ENCODE results near the gene HS2ST1. TPM values are rescaled to one million over a fixed set of nuclear protein-coding genes. Genes with fewer than 3 reads are reported as not detected.
"Not testable (repeated sequence)": the region's sequence is repeated elsewhere in the genome, so short reads cannot be mapped to it uniquely, and the experiment has no call there.

HS2ST1 gene
- total and polyA plus RNA-seq, 2 experiments from 2014 or later = 10.1 to 15.2 TPM

GRCh38 chr1:87061742-87062156 is 147.3 kb downstream of the HS2ST1 start:
- in situ Hi-C loops (cut with MboI) = no loop called here
- H3K27me3 ChIP-seq (replicated peaks; ENCODE audit: insufficient read depth) = no peaks in the 10 kb centered on the region
- no peak overlapping the region for H3K4me3 ChIP-seq
- no peak overlapping the region for H3K9ac ChIP-seq
- no peak for TF ChIP-seq EZH2 (IDR thresholded peaks at IDR 0.05; ENCODE audit: insufficient read depth, poor library complexity, severe bottlenecking)
- TF ChIP-seq EZH2phosphoT487 (IDR thresholded peaks at IDR 0.05; ENCODE audit: insufficient read depth, low read depth) = no peak
- H3K36me3 ChIP-seq (ENCODE audit: low read depth) = no peaks in the 10 kb centered on the region
- H3F3A ChIP-seq (ENCODE audit: insufficient read depth) = peaks cover 14% of the 10 kb centered on the region
- H3K27ac ChIP-seq = no peak overlapping the region
- no peaks in the 10 kb centered on the region; the same call in 1 of the 2 replicates for H3K79me2 ChIP-seq (ENCODE audit: insufficient read depth)
- peaks cover 27% of the 10 kb centered on the region for H3K4me1 ChIP-seq (ENCODE audit: insufficient read depth)
- DNase-seq = peak; percentile 69
- no peaks in the 10 kb centered on the region for H4K20me1 ChIP-seq (ENCODE audit: insufficient read depth)
- H3K4me2 ChIP-seq (ENCODE audit: unreplicated experiment) = peak overlapping the region; percentile 8
- no peaks in the 10 kb centered on the region for H3K9me3 ChIP-seq (ENCODE audit: low read depth)
- no peak overlapping the region for H2AFZ ChIP-seq
- H3K9me2 ChIP-seq (ENCODE audit: insufficient read depth) = no peaks in the 10 kb centered on the region

- Histone ChIP-seq H2AFZ (no peak overlapping the region), H3K27ac (no peak overlapping the region), H3K4me3 (no peak overlapping the region), H3F3A (ENCODE audit: insufficient read depth) (peaks cover 14% of the 10 kb centered on the region), H4K20me1 (ENCODE audit: insufficient read depth) (no peaks in the 10 kb centered on the region), H3K9me3 (ENCODE audit: low read depth) (no peaks in the 10 kb centered on the region), H3K9me2 (ENCODE audit: insufficient read depth) (no peaks in the 10 kb centered on the region), H3K36me3 (ENCODE audit: low read depth) (no peaks in the 10 kb centered on the region), H3K79me2 (ENCODE audit: insufficient read depth) (no peaks in the 10 kb centered on the region; the same call in 1 of the 2 replicates), H3K4me1 (ENCODE audit: insufficient read depth) (peaks cover 26% of the 10 kb centered on the region), H3K4me2 (ENCODE audit: unreplicated experiment) (no peak overlapping the region), H3K9ac (no peak overlapping the region), H3K27me3 (replicated peaks; ENCODE audit: insufficient read depth) (no peaks in the 10 kb centered on the region)
- in situ Hi-C loops (cut with MboI) = no loop called here
- 96 to 97% methylated on average over 2 of the region's 2 CpGs for WGBS, 2 experiments (ENCODE audit: low coverage in 1 of 2, low lambda C conversion rate in 2 of 2, missing lambda C conversion rate in 2 of 2)
- DNase-seq = no peak
- no peak for TF ChIP-seq EZH2 (IDR thresholded peaks at IDR 0.05; ENCODE audit: insufficient read depth, poor library complexity, severe bottlenecking)
- no peak for TF ChIP-seq EZH2phosphoT487 (IDR thresholded peaks at IDR 0.05; ENCODE audit: insufficient read depth, low read depth)
Observed at GRCh38 chr1:87062687-87063086, 148.3 kb downstream of the HS2ST1 start.

GRCh38 chr1:87064309-87064708 is 149.9 kb downstream of the HS2ST1 start:
- no peak for DNase-seq
- Histone ChIP-seq H3K36me3 (ENCODE audit: low read depth) (no peaks in the 10 kb centered on the region), H3K9ac (no peak overlapping the region), H3K9me2 (ENCODE audit: insufficient read depth) (no peaks in the 10 kb centered on the region), H3K4me1 (ENCODE audit: insufficient read depth) (peaks cover 15% of the 10 kb centered on the region; the same call in 1 of the 2 replicates), H3K79me2 (ENCODE audit: insufficient read depth) (no peaks in the 10 kb centered on the region; the same call in 1 of the 2 replicates), H3F3A (ENCODE audit: insufficient read depth) (no peaks in the 10 kb centered on the region), H2AFZ (no peak overlapping the region), H3K9me3 (ENCODE audit: low read depth) (no peaks in the 10 kb centered on the region), H3K27ac (no peak overlapping the region), H3K27me3 (replicated peaks; ENCODE audit: insufficient read depth) (no peaks in the 10 kb centered on the region), H3K4me3 (no peak overlapping the region), H3K4me2 (ENCODE audit: unreplicated experiment) (no peak overlapping the region), H4K20me1 (ENCODE audit: insufficient read depth) (no peaks in the 10 kb centered on the region)
- in situ Hi-C loops (cut with MboI) = no loop called here
- TF ChIP-seq EZH2 (IDR thresholded peaks at IDR 0.05; ENCODE audit: insufficient read depth, poor library complexity, severe bottlenecking) (no peak), EZH2phosphoT487 (IDR thresholded peaks at IDR 0.05; ENCODE audit: insufficient read depth, low read depth) (no peak)

GRCh38 chr1:87064986-87065385 is 150.6 kb downstream of the HS2ST1 start:
- H3K27ac ChIP-seq = no peak overlapping the region

GRCh38 chr1:87066708-87067107 is 152.3 kb downstream of the HS2ST1 start:
- H3K9me3 ChIP-seq (ENCODE audit: low read depth); H3F3A ChIP-seq (ENCODE audit: insufficient read depth); H3K9ac ChIP-seq; H3K36me3 ChIP-seq (ENCODE audit: low read depth); H3K27me3 ChIP-seq (replicated peaks; ENCODE audit: insufficient read depth); H3K4me3 ChIP-seq; DNase-seq; H4K20me1 ChIP-seq (ENCODE audit: insufficient read depth); H3K27ac ChIP-seq; H3K9me2 ChIP-seq (ENCODE audit: insufficient read depth); H3K79me2 ChIP-seq (ENCODE audit: insufficient read depth); H2AFZ ChIP-seq; H3K4me2 ChIP-seq (ENCODE audit: unreplicated experiment); in situ Hi-C loops (cut with MboI): not testable (repeated sequence)
- 89 to 95% methylated on average over 1 of the region's 1 CpG for WGBS, 2 experiments (ENCODE audit: low coverage in 1 of 2, low lambda C conversion rate in 2 of 2, missing lambda C conversion rate in 2 of 2)
- H3K4me1 ChIP-seq (ENCODE audit: insufficient read depth) = peaks cover 10% of the 10 kb centered on the region; the same call in 1 of the 2 replicates

More at GRCh38 chr1:87064986-87065385, 150.6 kb downstream of the HS2ST1 start:
- in situ Hi-C loops (cut with MboI) = no loop called here
- H3K9me2 ChIP-seq (ENCODE audit: insufficient read depth) = no peaks in the 10 kb centered on the region
- WGBS, 2 experiments (ENCODE audit: low coverage in 1 of 2, low lambda C conversion rate in 2 of 2, missing lambda C conversion rate in 2 of 2) = 56 to 75% methylated on average over 1 of the region's 1 CpG
- H3K27me3 ChIP-seq (replicated peaks; ENCODE audit: insufficient read depth) = no peaks in the 10 kb centered on the region
- H3K9me3 ChIP-seq (ENCODE audit: low read depth) = no peaks in the 10 kb centered on the region
- peaks cover 15% of the 10 kb centered on the region; the same call in 1 of the 2 replicates for H3K4me1 ChIP-seq (ENCODE audit: insufficient read depth)
- H3K4me2 ChIP-seq (ENCODE audit: unreplicated experiment) = no peak overlapping the region
- H4K20me1 ChIP-seq (ENCODE audit: insufficient read depth) = no peaks in the 10 kb centered on the region
- TF ChIP-seq EZH2phosphoT487 (IDR thresholded peaks at IDR 0.05; ENCODE audit: insufficient read depth, low read depth) (no peak), EZH2 (IDR thresholded peaks at IDR 0.05; ENCODE audit: insufficient read depth, poor library complexity, severe bottlenecking) (no peak)
- peak; percentile 29 for DNase-seq
- no peak overlapping the region for H2AFZ ChIP-seq
- no peaks in the 10 kb centered on the region for H3K36me3 ChIP-seq (ENCODE audit: low read depth)
- H3K9ac ChIP-seq = no peak overlapping the region
- H3F3A ChIP-seq (ENCODE audit: insufficient read depth) = no peaks in the 10 kb centered on the region
- no peaks in the 10 kb centered on the region; the same call in 1 of the 2 replicates for H3K79me2 ChIP-seq (ENCODE audit: insufficient read depth)
- no peak overlapping the region for H3K4me3 ChIP-seq

All from GM23248 (cell line).